Choroid plexus epithelial cell (primary cell): ENCODE results near the gene GNAT3.

Source experiments
- DNase-seq: peaks from one replicate; pipeline ENCODE4 v3.0.0-alpha.2; 2010; ENCODE audit warnings: low read depth
- H3K4me3 ChIP-seq: 2 replicates; pipeline ENCODE4 v1.5.1; 2011; ENCODE audit warnings: low read depth, mild to moderate bottlenecking, control low read depth, low read length, moderate library complexity
- CTCF ChIP-seq: conservative IDR thresholded peaks from 2 replicates; pipeline ENCODE4 v1.5.1; 2011; ENCODE audit warnings: low read depth, mild to moderate bottlenecking, control low read depth, inconsistent platforms, low read length, moderate library complexity

Gene GNAT3

GRCh38 chr7:80508440-80508839 lies 3.4 kb downstream of the GNAT3 start:
- H3K4me3 ChIP-seq: no peak overlapping the region
- DNase-seq: peak; percentile 51
- no peak for TF ChIP-seq CTCF

- H3K4me3 ChIP-seq: no peak overlapping the region
- TF ChIP-seq CTCF: no peak
- no peak for DNase-seq
Measured at GRCh38 chr7:80505900-80506500, 5.9 kb downstream of the GNAT3 start.

- no peak for TF ChIP-seq CTCF
- no peak for DNase-seq
- no peak overlapping the region for H3K4me3 ChIP-seq
Measured at GRCh38 chr7:80500325-80500724, 11.5 kb downstream of the GNAT3 start.

- TF ChIP-seq CTCF: no peak
- peak; percentile 99 for DNase-seq
- no peak overlapping the region for H3K4me3 ChIP-seq
Measured at GRCh38 chr7:80499350-80499953, 12.4 kb downstream of the GNAT3 start.

GRCh38 chr7:80498481-80499349 lies 13.1 kb downstream of the GNAT3 start:
- no peak for TF ChIP-seq CTCF
- H3K4me3 ChIP-seq: no peak overlapping the region
- DNase-seq: peak; percentile 94

- DNase-seq: peak; percentile 42
- TF ChIP-seq CTCF: no peak
Measured at GRCh38 chr7:80496586-80496985, 15.3 kb downstream of the GNAT3 start.

More at GRCh38 chr7:80496586-80496985, 15.3 kb downstream of the GNAT3 start:
- no peak overlapping the region for H3K4me3 ChIP-seq
